HG03135 (cell line): ENCODE measurements around the gene IQUB.
"Not testable (repeated sequence)": the region's sequence is repeated elsewhere in the genome, so short reads cannot be mapped to it uniquely, and the experiment has no call there.

ENCODE experiments used
- ATAC-seq: cut with Tn5 transposase; IDR thresholded peaks from one replicate; pipeline ENCODE4 v1.9.1; 2021; ENCODE audit warnings: mild to moderate bottlenecking, moderate library complexity; ENCODE audit not compliant: unreplicated experiment

IQUB gene

DNA sequence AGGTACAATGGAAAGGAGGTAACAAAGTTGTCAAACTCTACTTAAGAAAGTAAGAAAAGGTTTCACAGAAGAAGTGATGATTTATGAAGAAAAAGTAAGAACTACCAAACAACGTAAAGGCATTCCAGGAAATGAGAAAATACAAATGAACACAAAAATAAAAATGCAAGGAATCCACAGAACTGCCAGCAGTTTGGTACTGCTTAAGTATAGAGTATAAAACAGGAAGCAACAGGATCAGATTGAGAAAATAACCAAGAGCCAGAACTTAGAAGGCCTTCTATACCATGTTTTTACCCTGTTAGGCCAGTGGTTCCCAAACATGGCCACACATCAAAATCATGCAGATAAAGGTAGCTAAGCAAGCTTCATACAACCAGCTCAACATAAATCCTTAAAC, 14.0 kb upstream of the IQUB start:
- ATAC-seq: no peak

DNA sequence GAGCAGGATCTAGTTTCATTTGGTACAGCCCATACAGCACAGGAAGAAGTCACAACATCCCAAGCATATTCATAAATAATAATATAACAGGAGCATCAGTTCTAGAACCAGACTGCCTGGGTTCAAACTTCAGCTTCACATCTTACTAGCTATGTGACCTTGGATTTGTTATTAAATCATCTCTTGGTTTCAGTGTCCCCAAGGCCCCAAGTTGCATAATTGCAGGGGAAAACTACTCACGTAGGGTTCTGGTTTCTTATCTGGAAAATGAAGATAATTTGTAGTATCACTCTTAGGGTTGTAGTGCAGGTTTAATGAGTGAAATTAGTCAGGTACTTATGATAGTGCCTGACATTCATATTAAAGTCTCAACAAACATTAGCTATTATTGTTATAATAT, 5.5 kb upstream of the IQUB start:
- no peak for ATAC-seq

DNA sequence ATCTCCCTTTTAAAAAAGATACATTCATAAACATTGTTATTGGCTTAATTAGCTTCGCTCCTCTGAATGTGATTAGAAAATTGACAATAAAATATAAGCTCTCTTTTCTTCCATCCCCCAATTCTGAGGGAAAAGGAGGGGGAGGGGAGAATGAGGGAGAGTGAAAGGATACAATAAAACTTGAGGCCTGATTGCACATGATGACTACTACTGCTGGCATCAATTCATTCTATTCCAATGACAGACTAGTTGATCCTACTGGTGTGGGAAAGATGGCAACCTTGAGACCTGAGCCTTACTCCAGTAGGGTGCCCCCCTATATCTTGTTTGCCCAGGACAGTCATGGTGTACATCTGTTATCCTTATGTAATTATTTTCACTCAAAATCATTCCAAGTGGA, 4.5 kb upstream of the IQUB start:
- ATAC-seq: no peak

GRCh38 chr7:123538189-123538714, 3.9 kb upstream of the IQUB start:
- ATAC-seq: no peak

DNA sequence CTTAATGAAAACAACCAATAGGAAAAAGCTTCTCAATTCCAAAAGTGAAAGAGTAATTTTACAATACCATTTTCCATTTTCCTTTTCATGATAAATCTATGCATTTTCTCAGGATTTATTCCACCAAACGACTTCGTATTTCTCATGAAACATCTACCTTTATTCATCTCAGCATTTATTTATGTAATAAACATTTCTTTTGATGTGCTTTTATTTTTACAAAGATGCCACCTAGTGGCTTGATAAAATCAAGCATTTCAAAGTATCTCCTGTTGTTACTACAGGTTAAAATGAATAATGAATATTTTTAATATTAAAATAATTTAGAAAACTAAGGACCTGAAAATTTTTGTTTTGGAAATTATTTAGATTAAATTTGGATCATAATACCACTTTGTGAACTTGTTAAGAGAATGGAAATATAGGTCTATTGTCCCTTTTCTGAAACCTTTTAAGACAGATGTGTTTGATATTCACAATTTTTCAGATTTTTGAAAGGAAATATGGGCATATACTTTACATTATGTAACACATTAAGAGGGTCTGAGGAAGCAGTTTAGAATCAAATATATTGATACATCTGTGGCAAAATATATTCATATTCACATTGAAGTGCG, 2.7 kb upstream of the IQUB start:
- ATAC-seq: no peak

DNA sequence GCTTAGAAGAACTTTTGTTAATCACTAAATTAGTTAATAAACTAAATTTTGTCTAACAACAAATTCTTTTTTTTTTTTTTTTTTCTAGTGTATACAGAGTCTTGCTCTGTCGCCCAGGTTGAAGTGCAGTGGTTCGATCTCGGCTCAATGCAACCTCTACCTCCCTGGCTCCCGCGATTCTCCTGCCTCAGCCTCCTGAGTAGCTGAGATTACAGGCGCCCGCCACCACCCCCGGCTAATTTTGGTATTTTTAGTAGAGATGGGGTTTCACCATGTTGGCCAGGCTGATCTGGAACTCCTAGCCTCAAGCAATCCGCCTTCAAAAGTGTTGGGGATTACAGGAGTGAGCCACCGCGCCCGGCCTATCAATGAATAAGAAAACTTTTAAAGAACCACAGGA, 1.1 kb upstream of the IQUB start:
- ATAC-seq: no peak

DNA sequence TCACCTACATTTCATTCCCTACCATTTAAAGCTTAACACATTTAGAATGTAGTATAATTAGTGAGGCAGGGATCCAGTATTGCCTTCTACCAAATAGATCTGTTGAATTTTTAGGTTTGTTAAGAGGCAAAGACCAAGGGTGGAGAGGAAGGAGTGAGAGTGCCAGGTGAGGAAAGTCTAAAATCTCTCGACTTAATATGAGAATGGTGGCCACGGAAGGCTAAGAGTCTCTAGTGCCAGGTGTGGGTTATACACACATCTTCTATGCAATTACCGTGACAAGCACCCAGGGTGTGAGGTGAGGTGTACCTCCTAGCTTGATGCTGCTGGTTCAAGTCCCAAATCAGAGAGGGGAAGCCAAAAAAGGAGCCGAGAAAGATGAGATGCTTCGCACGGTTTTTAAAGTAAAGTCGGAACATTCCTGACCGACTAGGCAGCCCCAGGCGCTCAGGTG, 439 bp downstream of the IQUB start:
- ATAC-seq: peak; percentile 26

DNA sequence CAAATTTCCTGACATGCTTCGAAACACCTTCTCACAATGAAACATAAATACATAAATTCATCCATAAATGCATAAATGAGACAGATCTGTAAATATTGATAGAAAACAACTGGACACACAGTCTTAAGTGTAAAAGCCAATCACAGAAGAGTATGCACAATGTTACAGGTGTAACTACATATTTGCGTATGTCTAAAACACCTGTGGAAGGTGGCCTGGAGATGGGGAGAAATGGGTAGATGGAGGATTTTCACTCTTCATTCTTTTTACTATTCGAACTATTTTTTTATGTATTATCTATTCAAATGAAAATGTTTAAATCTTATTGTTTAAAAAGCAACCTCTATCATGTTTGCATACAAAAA, 860 bp downstream of the IQUB start:
- no peak for ATAC-seq

DNA sequence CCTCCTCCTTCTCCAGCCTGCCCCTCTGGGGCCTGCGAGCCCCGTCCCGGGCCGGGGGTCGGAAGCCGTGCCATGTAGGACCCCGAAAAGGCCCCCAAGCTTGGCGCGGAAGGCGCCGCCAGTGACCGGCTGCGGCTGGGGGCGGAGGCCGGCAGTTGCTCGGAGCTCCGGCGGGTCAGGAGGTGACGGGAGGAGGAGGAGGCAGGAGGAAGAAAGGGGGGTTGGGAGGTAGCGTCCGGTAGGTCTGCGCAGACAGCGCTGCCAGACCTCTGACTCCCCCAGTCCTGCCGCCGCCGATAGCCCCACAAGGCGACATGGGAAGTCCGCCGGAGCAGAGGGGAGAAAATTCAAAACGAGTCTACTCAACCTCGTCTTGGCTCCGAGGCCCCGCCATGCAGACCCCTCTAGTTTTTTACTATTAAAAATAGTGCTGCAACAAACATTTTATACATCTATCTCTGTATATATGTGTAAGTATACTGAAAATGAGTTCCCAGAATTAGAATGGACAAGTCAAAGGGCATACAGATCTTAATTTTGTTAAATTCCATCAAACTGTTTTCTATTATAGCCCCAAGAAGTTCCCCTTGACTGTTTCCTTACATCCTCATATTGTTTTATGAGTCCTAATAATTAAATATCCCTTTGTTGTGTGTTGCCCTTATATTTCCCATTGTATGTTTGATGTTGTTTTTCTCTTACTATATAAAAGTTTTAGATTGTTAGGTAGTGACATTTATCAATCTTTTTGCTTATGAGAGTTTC, 1.4 kb downstream of the IQUB start:
- peak; percentile 23 for ATAC-seq

- peak; percentile 1 for ATAC-seq
These were observed 2.1 kb downstream of the IQUB start for GRCh38 chr7:123532343-123532742.

DNA sequence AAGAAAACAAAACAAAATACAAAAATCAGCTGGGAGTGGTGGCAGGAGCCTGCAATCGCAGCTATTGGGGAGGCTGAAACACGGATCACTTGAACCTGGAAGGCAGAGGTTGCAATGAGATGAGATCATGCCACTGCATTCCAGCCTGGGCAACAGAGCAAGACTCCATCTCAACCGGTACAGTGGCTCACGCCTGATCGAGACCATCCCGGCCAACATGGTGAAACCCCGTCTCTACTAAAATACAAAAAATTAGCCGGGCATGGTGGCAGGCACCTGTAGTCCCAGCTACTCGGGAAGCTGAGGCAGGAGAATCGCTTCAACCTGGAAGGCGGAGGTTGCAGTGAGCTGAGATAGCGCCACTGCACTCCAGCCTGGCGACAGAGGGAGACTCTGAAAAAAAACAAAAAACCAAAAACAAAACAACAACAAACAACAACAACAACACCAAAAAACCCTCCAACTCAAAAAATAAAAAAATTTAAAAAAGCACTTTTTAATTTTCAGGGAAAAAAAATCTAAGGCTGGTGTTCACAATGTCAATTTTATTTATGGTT, 4.3 kb downstream of the IQUB start:
- ATAC-seq: not testable (repeated sequence)

DNA sequence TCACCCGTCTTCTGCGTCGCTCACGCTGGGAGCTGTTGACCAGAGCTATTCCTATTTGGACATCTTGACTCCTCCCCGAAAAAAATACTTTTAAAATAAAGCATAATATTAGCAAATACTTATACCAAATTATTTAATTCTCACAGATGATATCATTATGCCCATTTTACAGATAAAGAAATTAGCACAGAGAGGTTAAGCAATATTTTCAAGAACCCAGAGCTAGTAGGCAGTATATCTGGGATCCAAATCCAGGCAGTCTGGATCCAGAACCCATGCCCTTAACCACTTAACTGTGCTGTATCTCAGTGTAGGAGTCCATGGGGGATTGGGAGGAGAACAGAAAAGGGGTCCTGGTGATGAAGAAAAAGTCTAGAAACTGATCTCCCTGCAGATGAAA, 6.1 kb downstream of the IQUB start:
- ATAC-seq: no peak

DNA sequence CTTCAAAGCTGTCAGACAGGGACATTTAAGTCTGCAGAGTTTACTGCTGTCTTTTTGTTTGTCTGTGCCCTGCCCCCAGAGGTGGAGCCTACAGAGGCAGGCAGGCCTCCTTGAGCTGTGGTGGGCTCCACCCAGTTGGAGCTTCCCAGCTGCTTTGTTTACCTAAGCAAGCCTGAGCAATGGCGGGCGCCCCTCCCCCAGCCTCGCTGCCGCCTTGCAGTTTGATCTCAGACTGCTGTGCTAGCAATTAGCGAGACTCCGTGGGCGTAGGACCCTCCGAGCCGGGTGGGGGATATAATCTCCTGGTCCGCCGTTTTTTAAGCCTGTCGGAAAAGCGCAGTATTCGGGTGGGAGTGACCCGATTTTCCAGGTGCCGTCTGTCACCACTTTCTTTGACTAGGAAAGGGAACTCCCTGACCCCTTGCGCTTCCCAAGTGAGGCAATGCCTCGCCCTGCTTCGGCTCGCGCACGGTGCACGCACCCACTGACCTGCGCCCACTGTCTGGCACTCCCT, 6.6 kb downstream of the IQUB start:
- not testable (repeated sequence) for ATAC-seq

- ATAC-seq: not testable (repeated sequence)
These were observed 7.9 kb downstream of the IQUB start for GRCh38 chr7:123526533-123526932.

- no peak for ATAC-seq
These were observed 12.3 kb downstream of the IQUB start for GRCh38 chr7:123522066-123522465.

DNA sequence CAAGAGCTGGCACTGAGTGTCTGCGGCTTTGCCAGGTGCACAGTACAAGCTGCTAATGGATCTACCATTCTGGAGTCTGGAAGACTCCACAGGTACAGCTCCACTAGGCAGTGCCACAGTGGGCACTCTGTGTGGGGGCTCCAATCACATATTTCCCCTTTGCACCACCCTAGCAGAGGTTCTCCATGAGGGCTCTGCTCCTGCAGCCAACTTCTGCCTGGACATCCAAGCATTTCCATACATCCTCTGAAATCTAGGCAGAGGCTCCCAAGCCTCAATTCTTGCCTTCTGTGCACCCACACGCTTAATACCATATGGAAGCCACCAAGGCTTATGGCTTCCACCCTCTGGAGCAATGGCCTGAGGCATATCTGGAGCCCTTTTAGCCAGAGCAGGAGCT, 29.2 kb downstream of the IQUB start:
- no peak for ATAC-seq

- ATAC-seq: no peak
These were observed 32.2 kb downstream of the IQUB start for GRCh38 chr7:123502201-123502600.

DNA sequence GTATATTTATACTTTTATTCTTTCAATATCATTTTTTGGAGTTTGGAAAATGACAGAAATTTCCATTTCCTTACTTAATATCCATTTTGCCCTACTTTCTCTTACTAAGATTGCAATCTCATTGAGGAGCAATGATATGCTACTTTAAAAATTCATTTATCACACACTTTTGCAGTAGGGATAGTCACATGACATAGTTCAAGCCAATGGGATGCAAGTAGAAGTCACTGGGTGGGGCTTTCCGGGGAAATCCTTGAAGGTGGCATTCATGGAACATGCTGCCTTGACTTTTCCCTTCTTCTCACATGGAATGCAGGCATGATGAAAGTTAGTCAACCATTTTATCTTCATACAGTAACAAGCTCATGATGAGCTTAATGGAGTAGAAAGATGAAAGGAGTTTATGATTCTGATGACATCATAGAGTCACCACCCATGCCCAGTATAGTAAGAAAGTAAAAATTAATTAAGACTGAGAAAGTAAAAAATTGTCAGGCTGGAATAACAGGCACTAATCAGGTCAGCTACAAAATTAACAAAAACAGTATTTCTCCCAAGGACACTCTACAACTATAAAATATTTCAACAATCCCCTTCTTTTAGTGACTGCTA, 33.4 kb downstream of the IQUB start:
- no peak for ATAC-seq

DNA sequence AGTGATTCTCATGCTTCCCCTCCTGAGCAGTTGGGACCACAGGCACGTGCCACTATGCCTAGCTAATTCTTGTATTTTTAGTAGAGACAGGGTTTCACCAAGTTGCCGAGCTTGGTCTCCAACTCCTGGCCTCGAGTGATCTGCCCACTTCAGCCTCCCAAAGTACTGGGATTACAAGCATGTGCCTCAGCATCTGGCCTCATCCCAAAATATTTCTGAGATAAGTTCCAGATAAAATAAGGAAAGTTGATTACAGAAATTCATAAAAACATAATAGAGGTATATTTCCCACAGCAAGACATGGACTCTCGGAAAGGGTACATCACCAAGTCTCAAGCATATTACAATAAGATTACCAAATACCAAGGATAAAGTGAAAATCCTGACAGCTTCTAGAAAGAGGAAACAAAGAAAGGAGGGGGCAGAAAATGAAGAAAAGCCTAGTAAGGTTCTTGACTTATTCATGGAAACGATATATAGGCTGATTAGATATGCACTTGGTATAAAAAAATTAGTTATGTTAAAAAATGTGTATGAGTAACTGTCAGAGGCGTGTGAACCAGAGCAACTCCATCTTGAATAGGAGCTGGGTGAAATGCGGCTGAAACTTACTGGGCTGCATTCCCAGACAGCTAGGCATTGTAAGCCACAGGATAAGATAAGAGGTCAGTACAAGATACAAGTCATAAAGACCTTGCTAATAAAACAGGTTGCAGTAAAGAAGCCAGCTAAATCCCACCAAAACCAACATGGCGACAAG, 35.0 kb downstream of the IQUB start:
- no peak for ATAC-seq

DNA sequence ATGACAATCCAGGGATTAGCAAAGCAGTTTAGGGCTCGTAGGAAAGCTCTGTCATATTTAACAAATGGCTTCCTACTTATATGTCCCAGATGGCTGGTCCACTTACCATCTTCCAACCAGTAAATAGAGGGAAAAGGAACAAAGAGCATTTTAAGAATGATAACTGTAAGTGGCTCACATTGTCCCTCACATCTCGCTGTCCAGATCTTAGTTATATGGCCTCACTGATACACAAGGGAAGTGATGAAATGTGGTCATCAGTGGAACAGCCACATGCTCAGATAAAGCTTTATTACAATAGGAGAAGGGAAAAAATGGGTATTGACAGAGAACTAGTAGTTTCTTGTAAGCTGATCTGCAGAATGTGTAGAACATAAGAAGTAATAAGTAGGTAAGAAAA, 35.8 kb downstream of the IQUB start:
- no peak for ATAC-seq

DNA sequence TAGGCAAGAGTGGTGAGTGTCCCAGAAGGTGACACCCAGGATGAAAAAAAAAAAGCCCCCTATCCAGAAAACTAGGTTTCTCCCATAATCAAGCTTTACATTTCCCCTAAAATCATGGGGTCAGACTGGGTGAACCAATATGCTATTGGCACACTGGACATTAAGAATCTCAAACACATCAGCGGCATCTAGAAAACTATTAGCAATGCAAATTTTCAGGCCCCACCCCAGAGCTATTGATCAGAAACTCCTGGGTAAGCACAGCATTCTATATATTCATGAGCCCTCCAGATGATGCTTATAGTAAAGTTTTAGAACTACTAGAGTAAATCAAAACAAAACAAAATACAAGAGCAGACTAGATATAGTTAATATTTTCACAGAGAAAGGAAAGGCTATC, 36.4 kb downstream of the IQUB start:
- no peak for ATAC-seq
